B cell (primary cell): ENCODE measurements around the gene NCOA7. TPM values are rescaled to one million over a fixed set of nuclear protein-coding genes. Genes with fewer than 3 reads are reported as not detected.

Experiments
- ATAC-seq: fragments of 200-7000 bp; cut with Tn5 transposase; one replicate; pipeline ENCODE4 v1.10.0; 2021; ENCODE audit warnings: low read depth, mild to moderate bottlenecking, moderate number of reproducible peaks, moderate library complexity
- CTCF ChIA-PET: fragments of 350-600 bp; sonication (Branson Sonifier 250); formaldehyde crosslinking; loops from one replicate; lab custom pipeline; 2021; ENCODE audit warnings: antibody characterized with exemption, inconsistent platforms; lab: Charles Lee
- POLR2A ChIA-PET: fragments of 350-600 bp; sonication (Branson Sonifier 250); formaldehyde crosslinking; loops from one replicate; lab custom pipeline; 2021; ENCODE audit warnings: antibody characterized with exemption; lab: Charles Lee
- DNase-seq: peaks from one replicate; pipeline ENCODE4 v3.0.0; 2013
- H2AFZ ChIP-seq: 2 replicates; pipeline ENCODE4 v1.6.1; 2012; ENCODE audit warnings: mild to moderate bottlenecking, low read depth, low read length; ENCODE audit not compliant: insufficient read depth, poor library complexity, severe bottlenecking
- H3K27ac ChIP-seq, 2 donors: 1 replicate in 1 of 2; 2 replicates in 1 of 2; pipeline ENCODE4 v1.5.1; 2012 to 2013; ENCODE audit warnings: low read length in 2 of 2, mild to moderate bottlenecking in 2 of 2, moderate library complexity in 1 of 2
- H3K27me3 ChIP-seq, 4 experiments: fragments of 200-600 bp in 1 of 4; sonication (generic) in 1 of 4; replicated peaks in 1 of 4; 1 replicate in 2 of 4; 2 replicates in 2 of 4; pipeline versions ENCODE4 v1.6.1 to v1.7.0; 2013 to 2016; ENCODE audit warnings: low read length in 3 of 4, mild to moderate bottlenecking in 2 of 4, mixed read lengths in 1 of 4, moderate library complexity in 1 of 4; ENCODE audit not compliant: insufficient read depth in 4 of 4, control insufficient read depth in 3 of 4; ENCODE audit errors: control extremely low read depth in 1 of 4
- H3K36me3 ChIP-seq, 2 experiments: replicated peaks in 1 of 2; 1 replicate in 1 of 2; 2 replicates in 1 of 2; pipeline versions ENCODE4 v1.6.1 to v1.7.1; 2013; ENCODE audit warnings: low read length in 1 of 2; ENCODE audit not compliant: insufficient read depth in 2 of 2, control insufficient read depth in 1 of 2; ENCODE audit errors: control extremely low read depth in 1 of 2, extremely low read depth in 1 of 2
- H3K4me1 ChIP-seq, 2 donors: fragments of 200-600 bp in 1 of 2; sonication (generic) in 1 of 2; 1 replicate in 1 of 2; 2 replicates in 1 of 2; pipeline versions ENCODE4 v1.5.1 to v1.6.1; 2013 to 2017; ENCODE audit warnings: low read length in 2 of 2; ENCODE audit not compliant: control insufficient read depth in 2 of 2, insufficient read depth in 2 of 2
- H3K4me2 ChIP-seq: replicated peaks from 2 replicates; pipeline ENCODE3; 2012; ENCODE audit warnings: mild to moderate bottlenecking, low read depth, low read length; ENCODE audit not compliant: poor library complexity, severe bottlenecking
- H3K4me3 ChIP-seq, 5 experiments: fragments of 200-600 bp in 1 of 5; sonication (generic) in 1 of 5; 1 replicate in 3 of 5; 2 replicates in 2 of 5; pipeline versions ENCODE4 v1.5.1 to v1.7.0; 2011 to 2016; ENCODE audit warnings: low read length in 4 of 5, mild to moderate bottlenecking in 4 of 5, low read depth in 2 of 5, control low read depth in 1 of 5, moderate library complexity in 1 of 5; ENCODE audit not compliant: insufficient read depth in 1 of 5; ENCODE audit errors: control extremely low read depth in 1 of 5, extremely low read depth in 1 of 5
- H3K79me2 ChIP-seq: fragments of 200-600 bp; sonication (generic); one replicate; pipeline ENCODE4 v1.6.0; 2016; ENCODE audit warnings: low read length; ENCODE audit not compliant: control insufficient read depth, insufficient read depth
- H3K9ac ChIP-seq: fragments of 200-600 bp; sonication (generic); 2 replicates; pipeline ENCODE4 v1.6.1; 2017; ENCODE audit warnings: mild to moderate bottlenecking, low read length, moderate library complexity
- H3K9me3 ChIP-seq, 3 donors: one replicate each; pipeline versions ENCODE4 v1.6.1 to v1.7.1; 2013; ENCODE audit warnings: low read length in 2 of 3; ENCODE audit not compliant: control insufficient read depth in 2 of 3, insufficient read depth in 1 of 3; ENCODE audit errors: control extremely low read depth in 1 of 3
- H4K20me1 ChIP-seq: 2 replicates; pipeline ENCODE4 v1.6.0; 2012; ENCODE audit warnings: mild to moderate bottlenecking, low read length; ENCODE audit not compliant: insufficient read depth, control insufficient read depth, poor library complexity, severe bottlenecking
- H3K27ac Mint-ChIP-seq: one replicate; pipeline ENCODE4 v1.8.0; 2021; ENCODE audit warnings: mixed read lengths
- H3K27me3 Mint-ChIP-seq: one replicate; pipeline ENCODE4 v1.8.0; 2021; ENCODE audit warnings: mixed read lengths
- H3K4me1 Mint-ChIP-seq: one replicate; pipeline ENCODE4 v1.8.0; 2021; ENCODE audit warnings: mixed read lengths
- H3K4me3 Mint-ChIP-seq: one replicate; pipeline ENCODE4 v1.8.0; 2021; ENCODE audit warnings: mixed read lengths
- H3K9me3 Mint-ChIP-seq: one replicate; pipeline ENCODE4 v1.8.0; 2022; ENCODE audit warnings: mixed read lengths; ENCODE audit not compliant: insufficient read depth
- CTCF ChIP-seq: fragments of 200-600 bp; IDR thresholded peaks from one replicate; pipeline ENCODE4 v1.8.0; 2022; ENCODE audit warnings: antibody characterized with exemption, mild to moderate bottlenecking
- EZH2 ChIP-seq: IDR thresholded peaks from 2 replicates; pipeline ENCODE4 v1.6.1; 2012; ENCODE audit warnings: borderline replicate concordance, low read depth, mild to moderate bottlenecking, moderate library complexity, low read length; ENCODE audit not compliant: insufficient read depth, poor library complexity, severe bottlenecking
- WGBS: methylation state at CpG from one replicate; pipeline ENCODE4 v1.1.5; 2013; ENCODE audit warnings: missing lambda C conversion rate; ENCODE audit not compliant: insufficient coverage; 5-methylcytosine and 5-hydroxymethylcytosine counted together
- intact Hi-C: fragments of 100-400 bp; cut with micrococcal nuclease; formaldehyde crosslinking; loops from one replicate; pipeline ENCODE4 v1.10.0; 2022
- polyA plus RNA-seq: library from polyadenylated mRNA; depleted of rRNA; stranded (reverse); fragments of >200 nt; gene quantifications from 2 replicates; pipeline ENCODE4 v1.2.3, GENCODE V29; 2012
- total RNA-seq, 2 donors: library from RNA; stranded (reverse); fragments of 120-200 nt in 1 of 2; gene quantifications; 1 replicate in 1 of 2; 2 replicates in 1 of 2; pipeline versions ENCODE4 v1.2.3 to v1.2.4, GENCODE V29; 2013 to 2022

The NCOA7 gene
- total and polyA plus RNA-seq, 2 donors (not counting 1 experiment from before 2014, with no cell fraction given), result 10.9 to 27.4 TPM

GRCh38 chr6:125886914-125887313, 96.2 kb downstream of the NCOA7 start:
- DNase-seq, result no peak
- Mint-ChIP-seq H3K27me3 (no peaks in the 10 kb centered on the region), H3K9me3 (no peaks in the 10 kb centered on the region), H3K4me3 (no peak overlapping the region), H3K27ac (no peak overlapping the region), H3K4me1 (no peaks in the 10 kb centered on the region)
- Histone ChIP-seq H3K4me3 (no peak overlapping the region), H3K27me3 (no peaks in the 10 kb centered on the region), H3K4me2 (no peak overlapping the region), H4K20me1 (no peaks in the 10 kb centered on the region), H3K27ac (no peak overlapping the region), H3K9me3 (no peaks in the 10 kb centered on the region), H3K36me3 (peaks cover 0 to 3% of the 10 kb centered on the region in 2 experiments), H3K79me2 (no peaks in the 10 kb centered on the region), H3K4me1 (no peaks in the 10 kb centered on the region), H2AFZ (no peak overlapping the region), H3K9ac (no peak overlapping the region)
- ChIA-PET CTCF (interaction anchor here (1.4 kb wide), 1 partner anchor 95 kb away, joined by 5 read pairs; no protein-coding TSS in a partner anchor), POLR2A (no interaction called here)
- WGBS, result no CpG with 5 or more reads among the region's 2 CpGs
- TF ChIP-seq EZH2 (no peak), CTCF (no peak)
- intact Hi-C loops, result no loop called here
- no peak for ATAC-seq

- H3K36me3 ChIP-seq, result peaks cover 0 to 3% of the 10 kb centered on the region in 2 experiments
- no peak overlapping the region for H3K4me3 Mint-ChIP-seq
- intact Hi-C loops, result no loop called here
Measured at GRCh38 chr6:125887372-125887771, 96.6 kb downstream of the NCOA7 start.

More at GRCh38 chr6:125887372-125887771, 96.6 kb downstream of the NCOA7 start:
- ChIA-PET POLR2A (no interaction called here), CTCF (interaction anchor here (1.4 kb wide), 1 partner anchor 96 kb away, joined by 5 read pairs; no protein-coding TSS in a partner anchor)
- Histone ChIP-seq H3K4me3 (no peak overlapping the region), H3K9ac (no peak overlapping the region), H3K4me2 (no peak overlapping the region), H3K27ac (no peak overlapping the region), H3K27me3 (no peaks in the 10 kb centered on the region), H4K20me1 (no peaks in the 10 kb centered on the region), H2AFZ (no peak overlapping the region), H3K79me2 (no peaks in the 10 kb centered on the region), H3K9me3 (no peaks in the 10 kb centered on the region), H3K4me1 (no peaks in the 10 kb centered on the region)
- H3K9me3 Mint-ChIP-seq, result no peaks in the 10 kb centered on the region
- no peaks in the 10 kb centered on the region for H3K4me1 Mint-ChIP-seq
- no peak for ATAC-seq
- no peak overlapping the region for H3K27ac Mint-ChIP-seq
- DNase-seq, result no peak
- H3K27me3 Mint-ChIP-seq, result no peaks in the 10 kb centered on the region
- TF ChIP-seq CTCF, result no peak
- no peak for TF ChIP-seq EZH2
